Activated T-helper 2 cell treated with anti-CD3 and anti-CD28 coated beads, Interferon-gamma antibody, Interleukin-2, Interleukin-4, amounts not matched to agents 10 μg/mL and 5 μg/mL and 100 μg/mL, durations not matched to agents 14 hours and 24 hours and 36 hours (primary cell): ENCODE data around the gene PKD1. TPM values are rescaled to one million over a fixed set of nuclear protein-coding genes. Genes with fewer than 3 reads are reported as not detected.
"Not testable (repeated sequence)": the region's sequence is repeated elsewhere in the genome, so short reads cannot be mapped to it uniquely, and the experiment has no call there.

ENCODE experiments used
- DNase-seq: peaks from one replicate; pipeline ENCODE4 v3.0.0; 2021; ENCODE audit warnings: low spot score
- H3K27ac Mint-ChIP-seq: one replicate; pipeline ENCODE4 v1.8.0; 2021; ENCODE audit warnings: mixed read lengths
- H3K27me3 Mint-ChIP-seq: one replicate; pipeline ENCODE4 v1.8.0; 2021; ENCODE audit warnings: low read depth, mixed read lengths
- H3K36me3 Mint-ChIP-seq: one replicate; pipeline ENCODE4 v1.8.0; 2021; ENCODE audit warnings: low read depth, mixed read lengths
- H3K4me1 Mint-ChIP-seq: one replicate; pipeline ENCODE4 v1.8.0; 2021; ENCODE audit warnings: low read depth, mixed read lengths
- H3K4me3 Mint-ChIP-seq: one replicate; pipeline ENCODE4 v1.8.0; 2021; ENCODE audit warnings: low read depth, mild to moderate bottlenecking, moderate library complexity, mixed read lengths
- H3K9me3 Mint-ChIP-seq: one replicate; pipeline ENCODE4 v1.8.0; 2021; ENCODE audit warnings: mixed read lengths
- intact Hi-C: fragments of 100-400 bp; cut with micrococcal nuclease; formaldehyde crosslinking; loops from one replicate; pipeline ENCODE4 v1.15.1; 2023
- total RNA-seq: library from RNA; stranded (reverse); gene quantifications from 2 replicates; pipeline ENCODE4 v1.2.3, GENCODE V29; 2022

Gene PKD1
- total RNA-seq, 1 donor from 2014 or later = 94.4 TPM

DNA sequence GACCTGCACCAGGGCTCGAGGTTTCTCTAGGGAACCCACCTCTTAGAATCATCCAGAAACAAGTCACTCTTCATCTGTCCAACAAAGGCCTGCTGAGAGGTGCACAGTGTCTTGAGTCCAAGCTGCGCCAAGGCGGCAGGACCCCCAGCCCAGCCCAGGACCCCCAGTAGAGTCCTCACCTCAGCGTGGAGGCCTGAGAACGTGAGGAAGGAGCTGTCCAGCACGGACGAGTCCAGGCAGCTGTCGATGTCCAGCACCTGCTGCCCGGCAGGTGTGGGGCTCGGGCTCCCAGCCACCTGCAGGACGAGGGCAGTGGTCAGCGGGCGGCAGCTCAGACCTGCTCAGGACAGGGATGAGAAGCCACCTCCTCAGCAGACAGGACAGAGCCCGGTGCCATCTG lies 38.0 kb downstream of the PKD1 start:
- H3K4me3 Mint-ChIP-seq, intact Hi-C loops, H3K4me1 Mint-ChIP-seq, H3K27ac Mint-ChIP-seq, DNase-seq, H3K36me3 Mint-ChIP-seq, H3K27me3 Mint-ChIP-seq, H3K9me3 Mint-ChIP-seq: not testable (repeated sequence)

DNA sequence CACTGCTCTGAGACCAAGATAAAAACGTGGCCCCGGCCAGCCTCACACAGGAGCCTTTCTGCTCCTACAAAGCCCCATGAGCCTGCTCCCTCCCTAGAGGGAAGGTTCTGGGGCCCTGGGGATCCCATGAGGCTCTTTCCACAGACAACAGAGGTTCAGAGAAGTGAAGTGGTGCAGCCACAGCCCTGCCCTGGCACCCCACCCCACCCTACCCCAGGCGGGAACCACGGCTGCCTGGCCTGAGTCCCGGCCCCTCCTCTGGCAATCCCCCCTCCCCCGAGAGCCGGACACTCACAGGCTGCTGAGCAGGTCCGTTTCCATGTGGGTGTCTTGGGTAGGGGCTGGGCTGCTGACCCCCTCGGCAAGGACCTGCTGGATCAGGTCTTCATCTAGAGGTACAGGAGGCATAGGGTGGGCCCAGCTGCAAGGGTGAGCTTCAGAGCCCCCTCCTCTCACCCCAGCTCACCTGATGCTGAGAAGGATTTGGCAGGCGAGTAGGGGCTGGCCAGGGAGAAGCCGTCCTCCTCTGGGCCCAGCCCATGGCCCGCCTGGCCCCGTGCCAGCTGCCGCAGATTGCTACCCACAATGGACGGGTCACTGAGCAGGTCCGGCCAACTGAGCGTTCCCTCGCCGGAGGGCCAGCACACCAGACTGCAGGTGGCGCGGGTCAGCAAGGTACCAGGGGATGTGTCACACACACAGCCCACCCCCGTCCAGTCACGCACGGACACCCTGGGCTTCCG lies 38.7 kb downstream of the PKD1 start:
- no peaks in the 10 kb centered on the region for H3K36me3 Mint-ChIP-seq
- H3K27ac Mint-ChIP-seq = no peak overlapping the region
- H3K4me3 Mint-ChIP-seq = no peak overlapping the region
- H3K4me1 Mint-ChIP-seq = no peaks in the 10 kb centered on the region
- no peak for DNase-seq
- no peaks in the 10 kb centered on the region for H3K27me3 Mint-ChIP-seq
- intact Hi-C loops = no loop called here
- H3K9me3 Mint-ChIP-seq = no peaks in the 10 kb centered on the region

DNA sequence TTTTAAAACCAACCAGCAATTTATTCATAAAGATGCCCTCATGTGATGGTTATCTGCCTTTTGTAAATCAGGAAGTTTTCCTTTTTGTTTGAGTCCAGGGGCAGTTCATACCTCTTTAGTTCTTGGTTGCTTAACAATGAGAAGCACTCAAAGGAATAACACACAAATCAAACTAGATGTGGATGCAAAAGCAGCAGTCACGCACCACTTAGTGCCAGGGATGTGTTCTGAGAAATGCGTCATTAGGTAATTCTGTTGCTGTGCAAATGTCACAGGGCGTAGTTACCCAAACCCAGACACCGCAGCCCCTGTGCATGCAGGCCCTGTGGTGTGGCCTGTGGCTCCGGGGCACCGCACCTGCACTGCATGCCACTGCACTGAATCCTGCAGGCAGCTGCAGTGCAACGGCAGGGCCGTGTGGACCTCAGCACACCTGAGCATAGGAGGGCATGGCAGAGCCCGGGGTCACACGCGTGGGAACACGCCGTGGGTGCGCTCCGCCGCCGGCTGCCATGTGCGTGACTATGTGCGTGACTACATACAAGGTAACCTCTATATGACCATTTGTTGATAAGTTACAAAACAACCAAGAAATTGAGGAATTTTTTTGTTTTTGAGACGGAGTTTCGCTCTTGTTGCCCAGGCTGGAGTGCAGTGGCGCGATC lies 39.6 kb downstream of the PKD1 start:
- no peak for DNase-seq
- Mint-ChIP-seq H3K27ac (no peak overlapping the region), H3K36me3 (no peaks in the 10 kb centered on the region), H3K4me1 (no peaks in the 10 kb centered on the region), H3K27me3 (no peaks in the 10 kb centered on the region), H3K9me3 (no peaks in the 10 kb centered on the region), H3K4me3 (no peak overlapping the region)
- intact Hi-C loops = no loop called here

DNA sequence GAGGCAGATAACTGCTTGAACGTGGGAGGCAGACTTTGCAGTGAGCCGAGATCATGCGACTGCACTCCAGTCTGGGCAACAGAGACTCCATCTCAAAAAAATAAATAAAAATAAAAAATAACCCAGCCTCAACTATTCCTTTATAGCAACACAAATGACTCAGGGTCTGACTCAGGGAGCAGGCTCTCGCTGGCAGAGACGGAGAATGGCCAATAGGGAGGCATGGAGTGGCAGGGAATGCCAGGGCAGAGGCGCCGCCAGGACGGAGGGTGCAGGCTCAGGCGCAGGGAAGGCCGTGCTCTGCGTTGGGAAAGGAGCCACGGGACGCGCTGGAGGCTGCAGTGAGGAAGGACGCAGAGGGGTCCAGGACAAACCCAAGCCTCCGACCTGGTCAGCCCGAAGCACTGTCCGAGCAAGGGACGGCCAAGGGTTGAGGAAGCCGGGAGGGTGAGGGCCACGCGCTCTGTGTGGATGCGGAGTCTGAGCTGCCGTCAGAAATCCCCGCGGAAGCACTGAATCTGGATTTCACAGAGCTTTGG lies 40.3 kb downstream of the PKD1 start:
- no peak overlapping the region for H3K27ac Mint-ChIP-seq
- intact Hi-C loops = no loop called here
- DNase-seq = no peak
- H3K4me1 Mint-ChIP-seq = no peaks in the 10 kb centered on the region
- no peak overlapping the region for H3K4me3 Mint-ChIP-seq
- no peaks in the 10 kb centered on the region for H3K9me3 Mint-ChIP-seq
- H3K27me3 Mint-ChIP-seq = no peaks in the 10 kb centered on the region
- H3K36me3 Mint-ChIP-seq = peaks cover 4% of the 10 kb centered on the region

DNA sequence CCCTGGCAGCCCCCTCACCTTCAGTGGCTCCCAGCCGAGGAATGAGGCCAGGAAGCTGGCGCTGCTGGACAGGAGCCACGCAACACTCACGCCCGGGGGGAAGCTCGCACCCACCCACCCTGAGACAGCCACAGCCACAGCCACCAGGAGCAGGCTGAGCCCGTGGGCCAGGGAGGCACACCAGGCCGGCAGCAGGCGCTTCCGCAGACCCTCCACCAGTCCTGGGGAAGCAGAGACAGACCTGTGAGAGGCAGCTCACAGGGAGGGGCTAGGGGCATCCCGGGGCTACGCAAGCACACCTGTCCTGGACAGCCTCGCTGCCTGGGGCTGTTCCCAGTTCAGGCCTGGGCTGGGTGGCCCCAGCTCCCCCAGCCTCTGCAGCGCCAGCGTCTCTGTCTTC lies 41.9 kb downstream of the PKD1 start:
- Mint-ChIP-seq H3K9me3 (no peaks in the 10 kb centered on the region), H3K27me3 (no peaks in the 10 kb centered on the region), H3K27ac (no peak overlapping the region), H3K4me3 (no peak overlapping the region), H3K36me3 (peaks cover 10% of the 10 kb centered on the region), H3K4me1 (no peaks in the 10 kb centered on the region)
- DNase-seq = no peak
- intact Hi-C loops = no loop called here

DNA sequence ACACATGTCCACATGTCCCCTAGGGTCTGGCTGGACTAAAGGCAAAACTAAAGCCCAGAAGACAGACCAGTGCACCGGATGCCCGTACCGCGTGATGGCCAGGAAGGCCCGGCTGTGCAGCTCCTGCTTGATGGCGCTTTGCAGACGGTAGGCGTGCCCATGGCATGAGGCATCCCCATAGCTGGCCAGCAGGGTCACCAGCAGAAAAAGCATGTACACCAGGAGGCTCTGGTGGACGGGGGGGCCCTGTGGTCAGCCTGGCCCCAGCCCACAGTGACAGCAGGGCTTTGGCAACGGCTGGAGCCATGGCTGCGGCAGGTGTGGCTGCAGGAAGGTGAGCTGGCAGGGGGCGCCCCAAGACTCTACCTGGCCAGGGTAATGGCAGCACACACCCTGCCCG lies 42.8 kb downstream of the PKD1 start:
- no peaks in the 10 kb centered on the region for H3K27me3 Mint-ChIP-seq
- no peak overlapping the region for H3K4me3 Mint-ChIP-seq
- no peaks in the 10 kb centered on the region for H3K9me3 Mint-ChIP-seq
- H3K4me1 Mint-ChIP-seq = no peaks in the 10 kb centered on the region
- H3K27ac Mint-ChIP-seq = no peak overlapping the region
- no peak for DNase-seq
- peaks cover 12% of the 10 kb centered on the region for H3K36me3 Mint-ChIP-seq
- intact Hi-C loops = no loop called here

DNA sequence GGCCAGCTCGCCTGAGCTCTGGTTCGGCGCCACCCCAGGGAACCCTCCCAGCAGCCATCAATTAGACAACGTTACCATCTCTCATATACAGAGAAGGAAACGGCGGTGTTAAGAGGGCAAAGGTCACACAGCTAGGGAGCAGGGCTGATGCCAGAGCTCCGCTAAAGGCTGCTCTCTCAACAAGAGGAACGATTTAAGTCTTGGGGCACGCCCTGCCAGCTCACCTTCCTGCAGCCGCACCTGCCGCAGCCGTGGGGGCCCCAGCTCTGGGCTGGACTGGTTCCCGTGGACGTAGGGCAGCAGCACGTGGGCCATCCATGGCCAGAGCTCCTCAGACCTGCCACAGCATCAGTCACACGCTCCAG lies 43.5 kb downstream of the PKD1 start:
- Mint-ChIP-seq H3K4me3 (no peak overlapping the region), H3K9me3 (no peaks in the 10 kb centered on the region), H3K36me3 (peaks cover 12% of the 10 kb centered on the region), H3K27me3 (no peaks in the 10 kb centered on the region), H3K27ac (no peak overlapping the region), H3K4me1 (no peaks in the 10 kb centered on the region)
- intact Hi-C loops = no loop called here
- no peak for DNase-seq

DNA sequence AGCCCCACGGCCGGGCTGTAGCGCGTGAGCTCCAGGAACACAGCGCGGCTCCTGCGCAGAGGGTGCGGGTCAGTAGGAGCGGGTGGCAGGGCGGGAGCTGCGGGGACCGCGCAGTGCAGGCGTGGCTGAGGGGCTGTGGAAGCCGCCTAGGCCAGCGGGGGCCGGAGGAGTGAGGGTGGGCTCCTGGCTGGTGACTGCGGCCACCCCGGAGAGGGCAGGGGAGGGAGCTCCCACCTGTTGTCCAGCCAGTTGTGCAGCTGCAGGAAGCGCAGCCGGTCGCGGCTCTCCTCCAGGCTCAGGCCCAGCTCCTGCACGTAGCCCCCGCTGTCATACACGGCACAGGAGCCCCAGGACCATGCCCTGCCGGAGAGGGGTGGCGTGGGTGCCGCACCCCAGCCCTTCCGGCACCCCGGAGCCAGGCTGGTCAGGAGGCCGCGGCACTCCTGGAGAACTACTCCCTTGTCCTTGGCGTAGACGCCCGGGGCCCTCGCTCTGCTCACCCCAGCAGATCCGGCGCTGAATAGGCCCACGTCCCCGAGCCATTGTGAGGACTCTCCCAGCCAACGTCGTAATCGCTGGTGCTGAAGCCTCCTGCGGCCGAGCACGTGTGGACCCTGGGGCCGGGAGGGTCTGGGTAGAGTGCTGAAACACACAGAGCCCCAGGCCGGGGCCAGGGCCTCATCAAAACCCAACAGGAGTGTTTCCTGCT lies 44.0 kb downstream of the PKD1 start:
- no peak overlapping the region for H3K27ac Mint-ChIP-seq

DNA sequence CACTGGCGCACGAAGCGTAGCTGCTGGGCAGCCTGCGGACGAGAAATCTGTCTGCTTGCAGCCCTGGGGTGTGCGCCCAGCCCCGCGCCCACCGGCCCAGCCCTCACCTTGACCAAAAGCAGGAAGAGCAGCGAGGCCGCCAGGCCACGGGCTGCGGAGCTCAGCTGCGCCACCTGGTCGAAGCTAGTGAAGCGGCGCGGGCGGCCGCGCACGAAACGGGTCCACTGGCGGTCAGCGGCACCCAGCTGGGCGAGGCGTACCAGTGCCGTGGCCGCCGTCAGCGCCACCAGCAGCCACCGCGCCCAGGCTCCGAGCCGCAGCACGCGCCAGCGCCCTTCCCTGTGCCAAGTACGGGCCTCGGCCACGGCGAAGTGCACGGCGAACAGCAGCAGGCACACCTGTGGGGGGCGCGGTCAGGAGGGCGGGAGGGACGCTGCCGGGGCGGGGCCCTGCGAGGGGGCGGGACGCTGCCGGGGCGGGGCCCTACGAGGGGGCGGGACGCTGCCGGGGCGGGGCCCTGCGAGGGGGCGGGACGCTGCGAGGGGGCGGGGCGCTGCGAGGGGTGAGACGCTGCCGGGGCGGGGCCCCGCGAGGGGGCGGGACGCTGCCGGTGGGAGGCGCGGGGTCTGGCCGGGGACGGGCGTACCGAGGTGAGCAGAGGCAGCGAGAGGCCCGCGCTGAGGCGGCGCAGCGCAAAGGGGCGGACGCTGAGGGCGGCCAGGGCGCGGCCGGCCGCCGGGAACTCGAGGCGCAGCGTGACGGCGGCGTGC lies 44.7 kb downstream of the PKD1 start:
- DNase-seq = no peak
- intact Hi-C loops = no loop called here
- H3K4me3 Mint-ChIP-seq = no peak overlapping the region

More for the DNA sequence above, 44.0 kb downstream of the PKD1 start:
- no peaks in the 10 kb centered on the region for H3K9me3 Mint-ChIP-seq
- no peak for DNase-seq
- H3K36me3 Mint-ChIP-seq = peaks cover 16% of the 10 kb centered on the region
- no peaks in the 10 kb centered on the region for H3K4me1 Mint-ChIP-seq
- intact Hi-C loops = no loop called here
- H3K27me3 Mint-ChIP-seq = no peaks in the 10 kb centered on the region
- H3K4me3 Mint-ChIP-seq = no peak overlapping the region

DNA sequence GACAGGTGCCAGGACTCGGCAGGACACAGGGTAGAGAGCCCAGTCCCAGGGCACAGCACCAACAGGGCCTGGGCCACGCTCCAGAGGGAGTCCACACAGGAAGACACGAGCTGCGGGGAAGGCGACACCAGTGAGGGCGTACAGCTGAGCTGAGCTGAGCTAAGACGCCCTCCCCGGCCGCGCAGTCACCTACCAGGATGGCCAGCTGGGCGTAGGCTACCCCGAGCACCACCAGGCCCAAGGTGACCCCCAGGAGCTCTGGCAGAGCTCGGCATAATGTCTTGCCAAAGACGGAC lies 45.3 kb downstream of the PKD1 start:
- no peak overlapping the region for H3K27ac Mint-ChIP-seq

More for the DNA sequence above, 44.7 kb downstream of the PKD1 start:
- H3K4me1 Mint-ChIP-seq = no peaks in the 10 kb centered on the region
- no peak overlapping the region for H3K27ac Mint-ChIP-seq
- H3K27me3 Mint-ChIP-seq = no peaks in the 10 kb centered on the region
- H3K36me3 Mint-ChIP-seq = peaks cover 16% of the 10 kb centered on the region
- H3K9me3 Mint-ChIP-seq = no peaks in the 10 kb centered on the region

DNA sequence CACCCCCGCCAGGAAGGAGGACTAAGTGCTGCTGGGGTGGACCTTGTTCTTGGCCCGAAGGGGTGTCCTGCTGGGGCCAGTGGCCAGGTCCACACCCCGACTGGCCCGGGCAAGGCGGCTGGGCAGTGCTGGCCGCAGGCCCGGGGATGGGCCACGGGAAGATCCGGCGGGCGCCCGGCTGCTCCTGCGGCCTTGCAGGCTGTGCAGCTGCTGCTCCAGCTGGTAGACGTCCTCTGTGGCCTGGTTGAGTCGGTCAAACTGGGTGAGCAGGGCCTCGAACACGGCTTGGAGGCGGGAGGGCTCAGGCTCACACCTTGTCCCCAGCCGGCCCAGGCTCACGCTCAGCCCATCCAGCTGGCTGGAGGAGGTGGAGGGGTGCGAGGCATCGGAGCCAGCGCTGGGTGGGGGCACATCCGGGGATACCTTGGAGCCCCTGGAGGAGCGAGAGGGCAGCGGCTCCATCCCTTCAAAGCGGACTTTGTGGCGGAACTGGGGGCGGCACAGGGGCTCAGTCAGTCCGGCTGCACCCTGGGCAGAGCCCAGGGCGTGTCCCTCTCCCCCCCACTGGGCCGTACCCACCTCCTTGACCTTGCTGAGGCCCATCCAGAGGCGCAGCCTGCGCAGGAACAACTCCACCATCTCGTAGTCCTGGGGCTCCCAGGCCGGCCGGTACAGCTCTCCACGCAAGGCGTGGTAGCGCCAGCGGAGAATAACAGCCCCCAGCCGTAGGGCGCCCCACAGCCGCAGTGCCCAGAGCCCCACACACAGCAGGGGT lies 45.8 kb downstream of the PKD1 start:
- Mint-ChIP-seq H3K9me3 (no peaks in the 10 kb centered on the region), H3K27me3 (no peaks in the 10 kb centered on the region), H3K36me3 (peaks cover 16% of the 10 kb centered on the region), H3K4me3 (no peak overlapping the region), H3K27ac (no peak overlapping the region), H3K4me1 (no peaks in the 10 kb centered on the region)
- intact Hi-C loops = no loop called here
- no peak for DNase-seq

More for the DNA sequence above, 45.3 kb downstream of the PKD1 start:
- H3K4me1 Mint-ChIP-seq = no peaks in the 10 kb centered on the region
- H3K36me3 Mint-ChIP-seq = peaks cover 16% of the 10 kb centered on the region
- DNase-seq = no peak
- no peak overlapping the region for H3K4me3 Mint-ChIP-seq
- H3K27me3 Mint-ChIP-seq = no peaks in the 10 kb centered on the region
- no peaks in the 10 kb centered on the region for H3K9me3 Mint-ChIP-seq
- intact Hi-C loops = no loop called here

DNA sequence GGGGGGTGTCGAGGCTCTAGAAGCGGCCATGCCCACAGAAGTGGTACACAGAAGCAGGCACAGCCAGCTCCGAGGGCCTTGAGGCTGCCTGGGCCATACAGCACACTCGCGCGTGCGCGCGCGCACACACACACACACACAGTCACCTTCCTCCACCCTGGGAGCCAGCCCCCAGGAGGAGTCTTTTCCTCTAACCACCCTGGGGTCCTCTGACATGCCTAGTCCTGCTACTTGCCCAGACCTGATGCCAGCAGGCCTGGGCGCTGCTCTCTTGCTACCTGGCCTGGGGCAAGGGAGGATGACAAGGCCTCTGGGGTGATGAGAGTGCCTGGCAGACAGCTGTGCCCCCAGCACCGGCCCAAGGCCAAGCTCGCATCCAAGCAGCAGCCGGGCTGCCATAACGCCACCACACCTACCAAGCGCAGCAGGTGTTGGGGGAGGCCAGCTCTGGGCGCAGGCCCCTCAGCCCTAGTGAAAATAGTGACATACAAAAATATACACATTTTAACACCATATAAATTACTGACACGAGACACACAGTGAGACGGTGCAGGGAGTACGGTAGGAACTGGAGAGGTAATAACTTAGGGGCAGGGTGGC lies 46.8 kb downstream of the PKD1 start:
- intact Hi-C loops = no loop called here
- H3K9me3 Mint-ChIP-seq = no peaks in the 10 kb centered on the region
- DNase-seq = no peak
- H3K27ac Mint-ChIP-seq = no peak overlapping the region
- peaks cover 16% of the 10 kb centered on the region for H3K36me3 Mint-ChIP-seq
- no peaks in the 10 kb centered on the region for H3K27me3 Mint-ChIP-seq
- H3K4me1 Mint-ChIP-seq = no peaks in the 10 kb centered on the region
- no peak overlapping the region for H3K4me3 Mint-ChIP-seq
